Breast epithelium (tissue), 3 donors: ENCODE data around the gene PCBD2.

ENCODE experiments used
- POLR2A ChIP-seq: fragments of 450-650 bp; IDR thresholded peaks from one replicate; pipeline ENCODE4 v1.6.1; 2016; ENCODE audit warnings: antibody characterized with exemption, mild to moderate bottlenecking, moderate library complexity
- POLR2AphosphoS5 ChIP-seq, 3 donors: sonication (generic); formaldehyde crosslinking; IDR thresholded peaks; one replicate each; pipeline ENCODE4 v1.6.1; 2017; ENCODE audit warnings: antibody characterized with exemption in 3 of 3
- TF ChIP-seq, protein P1 (sequence below), 3 donors: fragments of 450-650 bp; IDR thresholded peaks; one replicate each; pipeline ENCODE4 v1.5.1; 2016 to 2017; ENCODE audit warnings: antibody characterized with exemption in 3 of 3, mild to moderate bottlenecking in 3 of 3, moderate library complexity in 3 of 3

GRCh38 chr5:134976841-134977240, 71.9 kb downstream of the PCBD2 start:
- TF ChIP-seq, protein P1, sequence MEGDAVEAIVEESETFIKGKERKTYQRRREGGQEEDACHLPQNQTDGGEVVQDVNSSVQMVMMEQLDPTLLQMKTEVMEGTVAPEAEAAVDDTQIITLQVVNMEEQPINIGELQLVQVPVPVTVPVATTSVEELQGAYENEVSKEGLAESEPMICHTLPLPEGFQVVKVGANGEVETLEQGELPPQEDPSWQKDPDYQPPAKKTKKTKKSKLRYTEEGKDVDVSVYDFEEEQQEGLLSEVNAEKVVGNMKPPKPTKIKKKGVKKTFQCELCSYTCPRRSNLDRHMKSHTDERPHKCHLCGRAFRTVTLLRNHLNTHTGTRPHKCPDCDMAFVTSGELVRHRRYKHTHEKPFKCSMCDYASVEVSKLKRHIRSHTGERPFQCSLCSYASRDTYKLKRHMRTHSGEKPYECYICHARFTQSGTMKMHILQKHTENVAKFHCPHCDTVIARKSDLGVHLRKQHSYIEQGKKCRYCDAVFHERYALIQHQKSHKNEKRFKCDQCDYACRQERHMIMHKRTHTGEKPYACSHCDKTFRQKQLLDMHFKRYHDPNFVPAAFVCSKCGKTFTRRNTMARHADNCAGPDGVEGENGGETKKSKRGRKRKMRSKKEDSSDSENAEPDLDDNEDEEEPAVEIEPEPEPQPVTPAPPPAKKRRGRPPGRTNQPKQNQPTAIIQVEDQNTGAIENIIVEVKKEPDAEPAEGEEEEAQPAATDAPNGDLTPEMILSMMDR (IDR thresholded peaks at IDR 0.05), result no peak
- TF ChIP-seq POLR2A (no peak), POLR2AphosphoS5 (IDR thresholded peaks at IDR 0.05) (no peak)
